ENCODE results near the gene MAPKBP1. TPM values are rescaled to one million over a fixed set of nuclear protein-coding genes. Genes with fewer than 3 reads are reported as not detected.
A peak's percentile ranks its signal among the peaks of the same experiment; 100 is the strongest.

Gene MAPKBP1
- total and polyA plus RNA-seq, 2 of the 13 experiments (the other 11 are each of a cell fraction or from before 2014, with no cell fraction given) = 3.0 to 7.3 TPM

DNA sequence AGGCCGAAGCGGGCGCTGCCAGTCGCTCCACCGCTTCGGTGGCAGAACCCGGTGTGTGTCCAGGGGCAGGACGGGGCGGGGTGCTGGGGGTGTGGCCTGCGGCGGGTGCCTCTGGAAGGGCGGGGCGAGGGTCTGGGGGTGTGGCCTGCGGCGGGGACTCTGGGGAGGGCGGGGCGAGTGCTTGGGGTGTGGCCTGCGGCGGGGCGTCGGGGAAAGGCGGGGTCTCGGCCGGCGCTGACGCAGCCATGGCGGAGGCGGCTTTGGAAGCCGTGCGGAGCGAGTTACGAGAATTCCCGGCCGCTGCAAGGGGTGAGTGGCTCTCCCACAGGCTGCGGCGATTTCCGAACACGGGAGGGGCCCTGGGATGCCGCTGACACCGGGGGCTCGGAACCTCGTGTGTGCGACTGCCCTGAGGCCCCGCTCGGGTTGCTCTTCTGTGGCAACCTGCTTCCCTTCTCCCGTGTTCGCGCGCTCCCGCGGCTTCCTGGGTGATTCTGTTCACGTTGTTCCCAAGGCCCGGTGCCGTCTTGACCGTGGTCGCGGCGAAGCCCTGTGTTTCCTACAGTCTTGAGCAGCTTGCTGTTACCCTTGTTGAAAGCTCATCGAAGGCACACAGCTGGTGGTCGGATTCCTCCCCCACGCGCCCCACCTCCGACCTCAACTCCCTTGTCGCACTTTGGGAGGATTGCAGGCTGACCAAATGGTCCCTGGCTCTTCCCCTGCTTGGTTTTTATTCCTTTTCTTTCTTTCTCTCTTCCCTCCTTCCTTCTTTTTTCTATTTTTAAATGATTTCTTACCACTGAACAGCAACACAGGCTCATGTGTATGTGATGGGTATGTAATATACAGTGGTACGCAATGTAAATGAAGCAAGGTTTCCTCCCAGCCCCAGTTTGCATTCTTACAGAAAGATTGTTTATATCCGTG is 53.9 kb downstream of the MAPKBP1 start, which contains the start of gene JMJD7:
Gene JMJD7, plus strand, starts transcription at position 213 of the 927 bp plus-strand sequence. Its CDS starts 33 bp downstream, at position 246.
- FAIRE-seq (no peak), DNase-seq (ENCODE audit: low spot score) (peak; percentile 61), ATAC-seq (peak; percentile 87)
- Histone ChIP-seq H3K27me3 (ENCODE audit: control insufficient read depth in 1 of 2, insufficient read depth in 2 of 2, low read length in 2 of 2) (no peaks in the 10 kb centered on the region; a peak in 1 of 5 replicates), H4K20me1 (ENCODE audit: insufficient read depth, low read length) (no peaks in the 10 kb centered on the region), H3K27ac (ENCODE audit: extremely low read length, insufficient read depth, low read length) (peak within 1 kb of the TSS; percentile 42), H3K9me3 (ENCODE audit: low read length) (no peaks in the 10 kb centered on the region), H3K36me3 (replicated peaks in 1 of 2; ENCODE audit: control insufficient read depth in 1 of 2, insufficient read depth in 2 of 2, low read length in 2 of 2) (peaks cover 0 to 5% of the 10 kb centered on the region in 2 experiments; a peak in 2 of 5 replicates), H3K4me2 (ENCODE audit: low read depth, low read length) (peak within 1 kb of the TSS; percentile 90), H3K4me1 (ENCODE audit: insufficient read depth, low read length) (peaks cover 18% of the 10 kb centered on the region), H3K9ac (ENCODE audit: insufficient read depth, low read depth, low read length) (peak within 1 kb of the TSS; percentile 90), H2AFZ (ENCODE audit: low read length) (peak within 1 kb of the TSS; percentile 61), H3K4me3 (replicated peaks in 1 of 3; ENCODE audit: insufficient read depth in 1 of 3, low read depth in 2 of 3, low read length in 3 of 3) (peak within 1 kb of the TSS; percentile 69 to 99 (median 71)), H3K79me2 (ENCODE audit: insufficient read depth, low read length) (no peaks in the 10 kb centered on the region)
- TSS peak; percentile 69 for BruUV-seq (replicated peaks)
- ChIA-PET CTCF (ENCODE audit: low intra/inter-chr PET ratio, low total read pairs) (no interaction called here), POLR2A (interaction anchor here (0.6 to 1.0 kb wide), 2 partner anchors 54 to 254 kb away, joined by 4 read pairs; partner anchors contain the start of gene MAPKBP1)
- intact Hi-C loops (cut with micrococcal nuclease; ENCODE audit: unreplicated experiment) (no loop called here), in situ Hi-C loops (cut with HindIII; ENCODE audit: extremely low pct_ligation_motif_present, low pct_unique_long_range_greater_than_20kb) (no loop called here)
- WGBS (ENCODE audit: low lambda C conversion rate) = 5% methylated on average over 12 of the region's 66 CpGs
- TF ChIP-seq MAZ (IDR thresholded peaks at IDR 0.05; ENCODE audit: borderline replicate concordance, low read depth, low read length) = no peak
- TF ChIP-seq MAZ (CRISPR knock-in tag; IDR thresholded peaks at IDR 0.05; ENCODE audit: low read depth) = 0 out of 2 replicates have a peak, but pooled peaks have one; percentile 33
- TF ChIP-seq, protein P1, sequence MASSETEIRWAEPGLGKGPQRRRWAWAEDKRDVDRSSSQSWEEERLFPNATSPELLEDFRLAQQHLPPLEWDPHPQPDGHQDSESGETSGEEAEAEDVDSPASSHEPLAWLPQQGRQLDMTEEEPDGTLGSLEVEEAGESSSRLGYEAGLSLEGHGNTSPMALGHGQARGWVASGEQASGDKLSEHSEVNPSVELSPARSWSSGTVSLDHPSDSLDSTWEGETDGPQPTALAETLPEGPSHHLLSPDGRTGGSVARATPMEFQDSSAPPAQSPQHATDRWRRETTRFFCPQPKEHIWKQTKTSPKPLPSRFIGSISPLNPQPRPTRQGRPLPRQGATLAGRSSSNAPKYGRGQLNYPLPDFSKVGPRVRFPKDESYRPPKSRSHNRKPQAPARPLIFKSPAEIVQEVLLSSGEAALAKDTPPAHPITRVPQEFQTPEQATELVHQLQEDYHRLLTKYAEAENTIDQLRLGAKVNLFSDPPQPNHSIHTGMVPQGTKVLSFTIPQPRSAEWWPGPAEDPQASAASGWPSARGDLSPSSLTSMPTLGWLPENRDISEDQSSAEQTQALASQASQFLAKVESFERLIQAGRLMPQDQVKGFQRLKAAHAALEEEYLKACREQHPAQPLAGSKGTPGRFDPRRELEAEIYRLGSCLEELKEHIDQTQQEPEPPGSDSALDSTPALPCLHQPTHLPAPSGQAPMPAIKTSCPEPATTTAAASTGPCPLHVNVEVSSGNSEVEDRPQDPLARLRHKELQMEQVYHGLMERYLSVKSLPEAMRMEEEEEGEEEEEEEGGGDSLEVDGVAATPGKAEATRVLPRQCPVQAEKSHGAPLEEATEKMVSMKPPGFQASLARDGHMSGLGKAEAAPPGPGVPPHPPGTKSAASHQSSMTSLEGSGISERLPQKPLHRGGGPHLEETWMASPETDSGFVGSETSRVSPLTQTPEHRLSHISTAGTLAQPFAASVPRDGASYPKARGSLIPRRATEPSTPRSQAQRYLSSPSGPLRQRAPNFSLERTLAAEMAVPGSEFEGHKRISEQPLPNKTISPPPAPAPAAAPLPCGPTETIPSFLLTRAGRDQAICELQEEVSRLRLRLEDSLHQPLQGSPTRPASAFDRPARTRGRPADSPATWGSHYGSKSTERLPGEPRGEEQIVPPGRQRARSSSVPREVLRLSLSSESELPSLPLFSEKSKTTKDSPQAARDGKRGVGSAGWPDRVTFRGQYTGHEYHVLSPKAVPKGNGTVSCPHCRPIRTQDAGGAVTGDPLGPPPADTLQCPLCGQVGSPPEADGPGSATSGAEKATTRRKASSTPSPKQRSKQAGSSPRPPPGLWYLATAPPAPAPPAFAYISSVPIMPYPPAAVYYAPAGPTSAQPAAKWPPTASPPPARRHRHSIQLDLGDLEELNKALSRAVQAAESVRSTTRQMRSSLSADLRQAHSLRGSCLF (CRISPR knock-in tag; IDR thresholded peaks at IDR 0.05; ENCODE audit: borderline replicate concordance) = no peak
- TF ChIP-seq, protein P2, sequence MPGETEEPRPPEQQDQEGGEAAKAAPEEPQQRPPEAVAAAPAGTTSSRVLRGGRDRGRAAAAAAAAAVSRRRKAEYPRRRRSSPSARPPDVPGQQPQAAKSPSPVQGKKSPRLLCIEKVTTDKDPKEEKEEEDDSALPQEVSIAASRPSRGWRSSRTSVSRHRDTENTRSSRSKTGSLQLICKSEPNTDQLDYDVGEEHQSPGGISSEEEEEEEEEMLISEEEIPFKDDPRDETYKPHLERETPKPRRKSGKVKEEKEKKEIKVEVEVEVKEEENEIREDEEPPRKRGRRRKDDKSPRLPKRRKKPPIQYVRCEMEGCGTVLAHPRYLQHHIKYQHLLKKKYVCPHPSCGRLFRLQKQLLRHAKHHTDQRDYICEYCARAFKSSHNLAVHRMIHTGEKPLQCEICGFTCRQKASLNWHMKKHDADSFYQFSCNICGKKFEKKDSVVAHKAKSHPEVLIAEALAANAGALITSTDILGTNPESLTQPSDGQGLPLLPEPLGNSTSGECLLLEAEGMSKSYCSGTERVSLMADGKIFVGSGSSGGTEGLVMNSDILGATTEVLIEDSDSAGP (CRISPR knock-in tag; IDR thresholded peaks at IDR 0.05; ENCODE audit: borderline replicate concordance) = peak; percentile 56; the same call in 1 of the 2 replicates
- TF ChIP-seq FOXO1 (CRISPR knock-in tag; IDR thresholded peaks at IDR 0.05) = no peak
- TF ChIP-seq ZFAT (CRISPR knock-in tag; conservative IDR thresholded peaks at IDR 0.05) = no peak
- TF ChIP-seq NFRKB (IDR thresholded peaks at IDR 0.05) = no peak
- TF ChIP-seq, protein P3, sequence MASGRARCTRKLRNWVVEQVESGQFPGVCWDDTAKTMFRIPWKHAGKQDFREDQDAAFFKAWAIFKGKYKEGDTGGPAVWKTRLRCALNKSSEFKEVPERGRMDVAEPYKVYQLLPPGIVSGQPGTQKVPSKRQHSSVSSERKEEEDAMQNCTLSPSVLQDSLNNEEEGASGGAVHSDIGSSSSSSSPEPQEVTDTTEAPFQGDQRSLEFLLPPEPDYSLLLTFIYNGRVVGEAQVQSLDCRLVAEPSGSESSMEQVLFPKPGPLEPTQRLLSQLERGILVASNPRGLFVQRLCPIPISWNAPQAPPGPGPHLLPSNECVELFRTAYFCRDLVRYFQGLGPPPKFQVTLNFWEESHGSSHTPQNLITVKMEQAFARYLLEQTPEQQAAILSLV (CRISPR knock-in tag; IDR thresholded peaks at IDR 0.05; ENCODE audit: borderline replicate concordance) = peak; percentile 71; the same call in 1 of the 2 replicates
- no peak for TF ChIP-seq GABPA (IDR thresholded peaks at IDR 0.05; ENCODE audit: low read depth, low read length)
- TF ChIP-seq GABPA (CRISPR knock-in tag; IDR thresholded peaks at IDR 0.05; ENCODE audit: low read depth) = no peak
- TF ChIP-seq ZNF543 (CRISPR knock-in tag; IDR thresholded peaks at IDR 0.05) = no peak
- 0 out of 2 replicates have a peak, but pooled peaks have one; percentile 56 for TF ChIP-seq ZSCAN12 (CRISPR knock-in tag; IDR thresholded peaks at IDR 0.05)
- TF ChIP-seq TBL1XR1 (IDR thresholded peaks at IDR 0.05; ENCODE audit: borderline replicate concordance, low read length, partially characterized antibody) = no peak
- TF ChIP-seq TOE1 (CRISPR knock-in tag; IDR thresholded peaks at IDR 0.05) = no peak
- TF ChIP-seq KLF6 (CRISPR knock-in tag; IDR thresholded peaks at IDR 0.05) = no peak
